Measurements from ENCODE around the gene MSRB1.

DNA sequence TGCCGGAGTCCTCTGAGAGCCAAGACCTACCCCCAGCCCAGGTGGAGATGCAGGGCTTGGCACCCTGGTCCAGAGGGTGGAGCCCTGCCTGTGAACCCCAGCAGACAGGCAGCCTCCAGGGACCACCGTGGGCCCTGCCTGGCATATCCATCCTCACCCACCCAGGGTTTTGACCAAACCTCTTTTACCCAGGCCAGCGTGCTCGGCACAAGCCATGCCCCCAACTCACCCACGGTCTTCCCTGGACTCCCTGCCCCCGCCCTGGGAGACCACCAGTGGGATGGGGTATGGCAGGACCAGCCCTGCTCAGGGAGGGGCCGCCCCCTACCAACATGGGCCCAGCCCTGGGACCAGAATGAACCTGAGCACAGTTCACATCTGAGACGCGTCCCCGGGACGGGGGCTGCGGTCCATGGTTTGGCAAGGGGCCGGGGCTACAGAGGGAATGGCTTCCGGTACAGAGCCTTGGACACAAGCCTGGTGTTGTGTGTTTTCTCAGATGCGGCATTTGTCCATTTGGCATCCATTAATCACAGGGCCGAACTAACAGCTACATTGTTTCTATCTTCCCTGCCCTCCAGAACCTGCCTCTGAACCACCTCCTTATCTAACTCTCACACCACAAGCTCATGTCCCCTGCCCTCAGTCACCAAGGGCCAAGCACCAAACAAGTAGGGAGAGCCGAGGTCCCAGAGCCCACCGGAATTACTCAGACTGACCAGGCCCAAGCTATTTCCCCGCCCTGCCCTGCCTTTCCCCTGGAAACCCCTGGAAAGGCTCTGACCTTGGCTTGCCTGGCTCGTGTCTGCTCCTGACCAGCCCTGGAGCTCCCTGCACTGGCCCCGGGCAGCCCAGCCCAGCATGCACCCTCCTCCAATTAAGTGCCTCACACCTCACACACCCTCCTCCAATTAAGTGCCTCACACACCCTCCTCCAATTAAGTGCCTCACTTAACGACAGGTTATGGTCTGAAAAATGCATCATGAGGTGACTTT is 38.9 kb downstream of the MSRB1 start:
- TF ChIP-seq, protein P1, sequence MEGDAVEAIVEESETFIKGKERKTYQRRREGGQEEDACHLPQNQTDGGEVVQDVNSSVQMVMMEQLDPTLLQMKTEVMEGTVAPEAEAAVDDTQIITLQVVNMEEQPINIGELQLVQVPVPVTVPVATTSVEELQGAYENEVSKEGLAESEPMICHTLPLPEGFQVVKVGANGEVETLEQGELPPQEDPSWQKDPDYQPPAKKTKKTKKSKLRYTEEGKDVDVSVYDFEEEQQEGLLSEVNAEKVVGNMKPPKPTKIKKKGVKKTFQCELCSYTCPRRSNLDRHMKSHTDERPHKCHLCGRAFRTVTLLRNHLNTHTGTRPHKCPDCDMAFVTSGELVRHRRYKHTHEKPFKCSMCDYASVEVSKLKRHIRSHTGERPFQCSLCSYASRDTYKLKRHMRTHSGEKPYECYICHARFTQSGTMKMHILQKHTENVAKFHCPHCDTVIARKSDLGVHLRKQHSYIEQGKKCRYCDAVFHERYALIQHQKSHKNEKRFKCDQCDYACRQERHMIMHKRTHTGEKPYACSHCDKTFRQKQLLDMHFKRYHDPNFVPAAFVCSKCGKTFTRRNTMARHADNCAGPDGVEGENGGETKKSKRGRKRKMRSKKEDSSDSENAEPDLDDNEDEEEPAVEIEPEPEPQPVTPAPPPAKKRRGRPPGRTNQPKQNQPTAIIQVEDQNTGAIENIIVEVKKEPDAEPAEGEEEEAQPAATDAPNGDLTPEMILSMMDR (conservative IDR thresholded peaks at IDR 0.05 in 1 of 2, IDR thresholded peaks at IDR 0.05 in 1 of 2; ENCODE audit: low read depth in 1 of 2, low read length in 2 of 2) = no peak
- TF ChIP-seq EZH2 (IDR thresholded peaks at IDR 0.05; ENCODE audit: low read length, missing control alignments) = no peak
